PC-9 (cell line): Measurements from ENCODE around the gene KRT32.

ENCODE experiments used
- EZH2 ChIP-seq: fragments of 200-600 bp; sonication (generic); IDR thresholded peaks from 2 replicates; pipeline ENCODE4 v1.8.0; 2017; ENCODE audit warnings: antibody characterized with exemption, low read depth
- TF ChIP-seq, protein P1 (sequence below): fragments of 200-600 bp; sonication (generic); conservative IDR thresholded peaks from 2 replicates; pipeline ENCODE4 v1.6.1; 2017; ENCODE audit warnings: mixed run types, antibody characterized with exemption, mild to moderate bottlenecking, moderate library complexity

DNA sequence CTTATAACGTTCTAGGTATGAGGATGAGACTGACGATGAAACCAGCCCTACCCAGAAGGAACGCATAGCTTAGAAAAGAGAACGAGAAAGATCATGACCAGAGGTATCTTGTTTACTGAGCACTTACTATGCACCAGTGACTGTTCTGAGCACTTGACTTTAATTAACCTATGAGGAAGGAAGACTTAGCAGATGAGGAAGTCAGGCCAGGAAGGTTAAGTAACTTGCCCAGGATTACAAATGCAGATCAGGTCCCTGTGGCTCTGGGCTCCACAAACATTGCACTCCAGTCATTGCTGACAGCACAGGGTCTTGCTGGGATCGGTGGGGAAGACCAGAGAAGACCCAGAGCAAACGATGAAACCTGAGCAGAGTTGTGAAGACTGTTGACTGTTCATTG lies 31.1 kb upstream of the KRT32 start:
- TF ChIP-seq, protein P1, sequence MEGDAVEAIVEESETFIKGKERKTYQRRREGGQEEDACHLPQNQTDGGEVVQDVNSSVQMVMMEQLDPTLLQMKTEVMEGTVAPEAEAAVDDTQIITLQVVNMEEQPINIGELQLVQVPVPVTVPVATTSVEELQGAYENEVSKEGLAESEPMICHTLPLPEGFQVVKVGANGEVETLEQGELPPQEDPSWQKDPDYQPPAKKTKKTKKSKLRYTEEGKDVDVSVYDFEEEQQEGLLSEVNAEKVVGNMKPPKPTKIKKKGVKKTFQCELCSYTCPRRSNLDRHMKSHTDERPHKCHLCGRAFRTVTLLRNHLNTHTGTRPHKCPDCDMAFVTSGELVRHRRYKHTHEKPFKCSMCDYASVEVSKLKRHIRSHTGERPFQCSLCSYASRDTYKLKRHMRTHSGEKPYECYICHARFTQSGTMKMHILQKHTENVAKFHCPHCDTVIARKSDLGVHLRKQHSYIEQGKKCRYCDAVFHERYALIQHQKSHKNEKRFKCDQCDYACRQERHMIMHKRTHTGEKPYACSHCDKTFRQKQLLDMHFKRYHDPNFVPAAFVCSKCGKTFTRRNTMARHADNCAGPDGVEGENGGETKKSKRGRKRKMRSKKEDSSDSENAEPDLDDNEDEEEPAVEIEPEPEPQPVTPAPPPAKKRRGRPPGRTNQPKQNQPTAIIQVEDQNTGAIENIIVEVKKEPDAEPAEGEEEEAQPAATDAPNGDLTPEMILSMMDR = no peak
- no peak for TF ChIP-seq EZH2
